Neural cell (in vitro differentiated cells): ENCODE measurements around the gene XYLT2. TPM values are rescaled to one million over a fixed set of nuclear protein-coding genes. Genes with fewer than 3 reads are reported as not detected.

Experiments used
- H2AFZ ChIP-seq: fragments of 200-600, 300-800 bp; sonication (generic), shearing (Covaris generic); 2 replicates; pipeline ENCODE4 v1.6.0; 2014; ENCODE audit warnings: low read depth, mild to moderate bottlenecking, antibody characterized with exemption, low read length, moderate library complexity
- H3F3A ChIP-seq: fragments of 200-600 bp; shearing (Covaris generic); 2 replicates; pipeline ENCODE4 v1.6.1; 2016; ENCODE audit warnings: mild to moderate bottlenecking, moderate library complexity, mixed read lengths, antibody characterized with exemption, low read length; ENCODE audit not compliant: insufficient read depth, poor library complexity, severe bottlenecking
- H3K27ac ChIP-seq: fragments of 200-600, 300-800 bp; sonication (generic), shearing (Covaris generic); 2 replicates; pipeline ENCODE4 v1.5.1; 2014; ENCODE audit warnings: mild to moderate bottlenecking, low read length, moderate library complexity
- H3K27me3 ChIP-seq: fragments of 300-800, 200-600 bp; sonication (generic), shearing (Covaris generic); 2 replicates; pipeline ENCODE4 v1.6.0; 2014; ENCODE audit warnings: mild to moderate bottlenecking, low read depth, low read length, moderate library complexity; ENCODE audit not compliant: insufficient read depth
- H3K36me3 ChIP-seq: fragments of 300-800, 200-600 bp; sonication (generic), shearing (Covaris generic); 2 replicates; pipeline ENCODE4 v1.5.1; 2014; ENCODE audit warnings: mild to moderate bottlenecking, antibody characterized with exemption, low read length, moderate library complexity; ENCODE audit not compliant: insufficient read depth
- H3K4me2 ChIP-seq: fragments of 300-800, 200-600 bp; sonication (generic), shearing (Covaris generic); 2 replicates; pipeline ENCODE4 v1.6.0; 2014; ENCODE audit warnings: mild to moderate bottlenecking, low read length
- H3K4me3 ChIP-seq: fragments of 300-800, 200-600 bp; sonication (generic), shearing (Covaris generic); 2 replicates; pipeline ENCODE4 v1.5.1; 2014; ENCODE audit warnings: mild to moderate bottlenecking, low read length, moderate library complexity
- H3K79me2 ChIP-seq: fragments of 200-600 bp; shearing (Covaris generic); replicated peaks from 2 replicates; pipeline ENCODE4 v1.6.0; 2014; ENCODE audit warnings: mild to moderate bottlenecking, low read length, moderate library complexity; ENCODE audit not compliant: insufficient read depth
- H3K9ac ChIP-seq: fragments of 300-800, 200-600 bp; sonication (generic), shearing (Covaris generic); 2 replicates; pipeline ENCODE4 v1.6.1; 2016; ENCODE audit warnings: mild to moderate bottlenecking, low read length, mixed read lengths
- H3K9me2 ChIP-seq: fragments of 200-600 bp; shearing (Covaris generic); 2 replicates; pipeline ENCODE4 v1.6.1; 2016; ENCODE audit warnings: mild to moderate bottlenecking, low read length, mixed read lengths; ENCODE audit not compliant: insufficient read depth
- H3K9me3 ChIP-seq: fragments of 200-600, 300-800 bp; sonication (generic), shearing (Covaris generic); 2 replicates; pipeline ENCODE4 v1.6.1; 2016; ENCODE audit warnings: mild to moderate bottlenecking, mixed run types, low read length, moderate library complexity, mixed read lengths
- H4K20me1 ChIP-seq: fragments of 200-600 bp; shearing (Covaris generic); 2 replicates; pipeline ENCODE4 v1.6.1; 2016; ENCODE audit warnings: mild to moderate bottlenecking, mixed run types; ENCODE audit not compliant: insufficient read depth
- EP300 ChIP-seq: fragments of 450-650 bp; conservative IDR thresholded peaks from 2 replicates; pipeline ENCODE4 v1.6.1; 2014; ENCODE audit warnings: antibody characterized with exemption, mild to moderate bottlenecking, moderate library complexity; ENCODE audit not compliant: poor library complexity, severe bottlenecking
- EZH2 ChIP-seq: fragments of 200-600, 300-800 bp; shearing (Covaris generic), sonication (generic); IDR thresholded peaks from 2 replicates; pipeline ENCODE4 v1.6.1; 2014; ENCODE audit warnings: antibody characterized with exemption, low read length, borderline replicate concordance, mild to moderate bottlenecking; ENCODE audit not compliant: insufficient read depth, poor library complexity, severe bottlenecking
- MXI1 ChIP-seq: fragments of 450-650 bp; conservative IDR thresholded peaks from 2 replicates; pipeline ENCODE4 v1.6.1; 2014; ENCODE audit warnings: antibody characterized with exemption, mild to moderate bottlenecking; ENCODE audit not compliant: poor library complexity, severe bottlenecking
- POLR2AphosphoS5 ChIP-seq: IDR thresholded peaks from 2 replicates; pipeline ENCODE4 v1.6.1; 2012
- RAD21 ChIP-seq: fragments of 450-650 bp; conservative IDR thresholded peaks from 2 replicates; pipeline ENCODE4 v1.6.1; 2014; ENCODE audit warnings: antibody characterized with exemption, mild to moderate bottlenecking, moderate library complexity
- SMC3 ChIP-seq: fragments of 450-650 bp; conservative IDR thresholded peaks from 2 replicates; pipeline ENCODE4 v1.6.1; 2014; ENCODE audit warnings: antibody characterized with exemption, mild to moderate bottlenecking, moderate library complexity; ENCODE audit not compliant: poor library complexity
- TAF1 ChIP-seq: IDR thresholded peaks from 2 replicates; pipeline ENCODE4 v1.6.1; 2012; ENCODE audit warnings: low read depth
- polyA plus RNA-seq: library from polyadenylated mRNA; depleted of rRNA; stranded (reverse); fragments of >200 nt; gene quantifications from 2 replicates; pipeline ENCODE4 v1.2.3, GENCODE V29; 2014
- TF ChIP-seq, protein P1 (sequence below): fragments of 450-650 bp; IDR thresholded peaks from 2 replicates; pipeline ENCODE4 v1.5.1; 2014; ENCODE audit warnings: antibody characterized with exemption, mild to moderate bottlenecking, moderate library complexity; ENCODE audit not compliant: poor library complexity, severe bottlenecking
- TF ChIP-seq, protein P2 (sequence below): IDR thresholded peaks from 2 replicates; pipeline ENCODE4 v1.6.1; 2012; ENCODE audit warnings: borderline replicate concordance

XYLT2 gene
- polyA plus RNA-seq, 1 donor from 2014 or later, result 6.9 TPM

GRCh38 chr17:50329716-50330115 is 16.2 kb upstream of the XYLT2 start:
- Histone ChIP-seq H4K20me1 (no peaks in the 10 kb centered on the region), H3K27me3 (no peaks in the 10 kb centered on the region), H3K27ac (no peak overlapping the region), H3K79me2 (no peaks in the 10 kb centered on the region), H3K9me3 (no peaks in the 10 kb centered on the region), H3K36me3 (no peaks in the 10 kb centered on the region), H3K4me3 (no peak overlapping the region), H3K9me2 (no peaks in the 10 kb centered on the region), H3F3A (no peaks in the 10 kb centered on the region), H3K4me2 (no peak overlapping the region), H3K9ac (no peak overlapping the region), H2AFZ (no peak overlapping the region)
- TF ChIP-seq EZH2, result no peak
- TF ChIP-seq EP300, result no peak
- TF ChIP-seq, protein P1, sequence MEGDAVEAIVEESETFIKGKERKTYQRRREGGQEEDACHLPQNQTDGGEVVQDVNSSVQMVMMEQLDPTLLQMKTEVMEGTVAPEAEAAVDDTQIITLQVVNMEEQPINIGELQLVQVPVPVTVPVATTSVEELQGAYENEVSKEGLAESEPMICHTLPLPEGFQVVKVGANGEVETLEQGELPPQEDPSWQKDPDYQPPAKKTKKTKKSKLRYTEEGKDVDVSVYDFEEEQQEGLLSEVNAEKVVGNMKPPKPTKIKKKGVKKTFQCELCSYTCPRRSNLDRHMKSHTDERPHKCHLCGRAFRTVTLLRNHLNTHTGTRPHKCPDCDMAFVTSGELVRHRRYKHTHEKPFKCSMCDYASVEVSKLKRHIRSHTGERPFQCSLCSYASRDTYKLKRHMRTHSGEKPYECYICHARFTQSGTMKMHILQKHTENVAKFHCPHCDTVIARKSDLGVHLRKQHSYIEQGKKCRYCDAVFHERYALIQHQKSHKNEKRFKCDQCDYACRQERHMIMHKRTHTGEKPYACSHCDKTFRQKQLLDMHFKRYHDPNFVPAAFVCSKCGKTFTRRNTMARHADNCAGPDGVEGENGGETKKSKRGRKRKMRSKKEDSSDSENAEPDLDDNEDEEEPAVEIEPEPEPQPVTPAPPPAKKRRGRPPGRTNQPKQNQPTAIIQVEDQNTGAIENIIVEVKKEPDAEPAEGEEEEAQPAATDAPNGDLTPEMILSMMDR, result no peak
- TF ChIP-seq SMC3, result no peak
- TF ChIP-seq POLR2AphosphoS5, result no peak
- TF ChIP-seq RAD21, result no peak
- TF ChIP-seq, protein P2, sequence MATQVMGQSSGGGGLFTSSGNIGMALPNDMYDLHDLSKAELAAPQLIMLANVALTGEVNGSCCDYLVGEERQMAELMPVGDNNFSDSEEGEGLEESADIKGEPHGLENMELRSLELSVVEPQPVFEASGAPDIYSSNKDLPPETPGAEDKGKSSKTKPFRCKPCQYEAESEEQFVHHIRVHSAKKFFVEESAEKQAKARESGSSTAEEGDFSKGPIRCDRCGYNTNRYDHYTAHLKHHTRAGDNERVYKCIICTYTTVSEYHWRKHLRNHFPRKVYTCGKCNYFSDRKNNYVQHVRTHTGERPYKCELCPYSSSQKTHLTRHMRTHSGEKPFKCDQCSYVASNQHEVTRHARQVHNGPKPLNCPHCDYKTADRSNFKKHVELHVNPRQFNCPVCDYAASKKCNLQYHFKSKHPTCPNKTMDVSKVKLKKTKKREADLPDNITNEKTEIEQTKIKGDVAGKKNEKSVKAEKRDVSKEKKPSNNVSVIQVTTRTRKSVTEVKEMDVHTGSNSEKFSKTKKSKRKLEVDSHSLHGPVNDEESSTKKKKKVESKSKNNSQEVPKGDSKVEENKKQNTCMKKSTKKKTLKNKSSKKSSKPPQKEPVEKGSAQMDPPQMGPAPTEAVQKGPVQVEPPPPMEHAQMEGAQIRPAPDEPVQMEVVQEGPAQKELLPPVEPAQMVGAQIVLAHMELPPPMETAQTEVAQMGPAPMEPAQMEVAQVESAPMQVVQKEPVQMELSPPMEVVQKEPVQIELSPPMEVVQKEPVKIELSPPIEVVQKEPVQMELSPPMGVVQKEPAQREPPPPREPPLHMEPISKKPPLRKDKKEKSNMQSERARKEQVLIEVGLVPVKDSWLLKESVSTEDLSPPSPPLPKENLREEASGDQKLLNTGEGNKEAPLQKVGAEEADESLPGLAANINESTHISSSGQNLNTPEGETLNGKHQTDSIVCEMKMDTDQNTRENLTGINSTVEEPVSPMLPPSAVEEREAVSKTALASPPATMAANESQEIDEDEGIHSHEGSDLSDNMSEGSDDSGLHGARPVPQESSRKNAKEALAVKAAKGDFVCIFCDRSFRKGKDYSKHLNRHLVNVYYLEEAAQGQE, result no peak
- no peak for TF ChIP-seq TAF1
- TF ChIP-seq MXI1, result no peak

DNA sequence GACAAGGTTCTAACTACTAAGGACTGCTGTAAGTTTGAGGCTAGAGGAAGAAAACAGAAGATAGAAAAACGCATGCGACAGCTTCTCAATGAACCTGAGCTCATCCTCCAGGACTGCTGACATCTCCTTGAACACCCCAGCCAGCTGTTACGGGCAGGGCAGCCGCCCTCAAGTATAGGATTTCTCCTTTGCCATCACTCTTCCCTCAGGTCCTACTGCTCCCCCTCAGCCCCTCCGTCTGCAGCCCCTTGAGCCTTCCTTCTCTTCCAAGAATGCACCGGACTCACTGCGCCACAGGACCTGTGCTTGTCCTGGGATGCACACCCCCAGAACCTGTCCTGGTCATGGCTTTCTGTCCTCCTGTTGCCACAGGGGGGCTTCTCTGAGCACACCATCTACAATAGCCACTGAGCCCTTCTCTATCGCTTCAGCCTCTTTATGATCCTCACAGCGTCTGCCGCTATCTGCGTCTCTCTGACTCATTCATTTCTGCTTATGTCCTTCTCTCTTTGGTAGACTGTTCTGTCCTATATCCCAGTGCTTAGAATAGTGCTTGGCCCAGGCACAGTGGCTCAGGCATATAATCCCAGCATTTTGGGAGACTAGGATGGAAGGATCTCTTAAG is 15.7 kb upstream of the XYLT2 start:
- Histone ChIP-seq H3K36me3 (no peaks in the 10 kb centered on the region), H3K4me2 (no peak overlapping the region), H3K27ac (no peak overlapping the region), H3K9me3 (no peaks in the 10 kb centered on the region), H3F3A (no peaks in the 10 kb centered on the region), H2AFZ (no peak overlapping the region), H3K79me2 (no peaks in the 10 kb centered on the region), H4K20me1 (no peaks in the 10 kb centered on the region), H3K4me3 (no peak overlapping the region), H3K9me2 (no peaks in the 10 kb centered on the region), H3K9ac (no peak overlapping the region), H3K27me3 (no peaks in the 10 kb centered on the region)
- TF ChIP-seq SMC3, result no peak
- TF ChIP-seq EP300, result no peak
- TF ChIP-seq RAD21, result no peak
- no peak for TF ChIP-seq MXI1
- TF ChIP-seq, protein P2, result no peak
- no peak for TF ChIP-seq TAF1
- no peak for TF ChIP-seq EZH2
- TF ChIP-seq, protein P1, result no peak
- TF ChIP-seq POLR2AphosphoS5, result no peak
